A549 (cell line): ENCODE data around the gene ARL17B. TPM values are rescaled to one million over a fixed set of nuclear protein-coding genes. Genes with fewer than 3 reads are reported as not detected.
"Not testable (repeated sequence)": the region's sequence is repeated elsewhere in the genome, so short reads cannot be mapped to it uniquely, and the experiment has no call there.

Experiments used
- ATAC-seq, 2 experiments: fragments of 200-7000 bp in 1 of 2; fragments of >200 bp in 1 of 2; cut with Nextera tagmentation in 1 of 2; cut with Tn5 transposase in 1 of 2; 3 replicates each; pipeline versions ENCODE4 v1.8.0 to v1.9.1; 2018 to 2020; ENCODE audit warnings: mild to moderate bottlenecking in 1 of 2, moderate library complexity in 1 of 2
- CTCF ChIA-PET: fragments of 300-600 bp; sonication (Branson Sonifier 250); formaldehyde crosslinking; extraction: SDS; loops from one replicate; lab custom pipeline; 2021; ENCODE audit warnings: antibody characterized with exemption, inconsistent platforms; lab: Yijun Ruan, JAX
- POLR2A ChIA-PET: fragments of 350-600 bp; formaldehyde crosslinking; extraction: SDS; loops from one replicate; lab custom pipeline; 2021; ENCODE audit warnings: antibody characterized with exemption, inconsistent platforms; lab: Yijun Ruan, JAX
- DNase-seq, 2 experiments: peaks; one replicate each; pipeline versions ENCODE4 v3.0.0 to v3.0.0-alpha.2; 2011 to 2016; ENCODE audit warnings: low read depth in 1 of 2, low spot score in 1 of 2
- FAIRE-seq: peaks from 2 replicates; lab custom pipeline; 2011; peaks lifted over from hg19 to GRCh38; lab: Jason Lieb, UNC
- H3K27ac ChIP-seq, 2 experiments: fragments of >200 bp; sonication (Bioruptor Twin); formaldehyde crosslinking; 3 replicates each; pipeline ENCODE4 v1.5.1; 2016 to 2017
- H3K4me1 ChIP-seq: fragments of >200 bp; sonication (Bioruptor Twin); formaldehyde crosslinking; 3 replicates; pipeline ENCODE4 v1.6.1; 2016
- H3K4me2 ChIP-seq: fragments of >200 bp; sonication (Bioruptor Twin); formaldehyde crosslinking; 3 replicates; pipeline ENCODE4 v1.6.1; 2016
- H3K4me3 ChIP-seq: fragments of >200 bp; sonication (Bioruptor Twin); formaldehyde crosslinking; 3 replicates; pipeline ENCODE4 v1.5.1; 2016
- H3K9me3 ChIP-seq: fragments of >200 bp; sonication (Bioruptor Twin); formaldehyde crosslinking; 3 replicates; pipeline ENCODE4 v1.6.1; 2016
- ATOH8 ChIP-seq: fragments of 250-450 bp; sonication (Bioruptor Pico); IDR thresholded peaks from 2 replicates; pipeline ENCODE4 v1.5.0; 2020; ENCODE audit warnings: low read depth, mild to moderate bottlenecking, moderate library complexity
- BCL3 ChIP-seq: fragments of >200 bp; sonication (Bioruptor Twin); formaldehyde crosslinking; IDR thresholded peaks from 3 replicates; pipeline ENCODE4 v1.6.1; 2016
- E2F6 ChIP-seq: IDR thresholded peaks from 2 replicates; pipeline ENCODE4 v1.6.1; 2012; ENCODE audit warnings: low read depth, borderline replicate concordance
- EHF ChIP-seq: fragments of 250-450 bp; sonication (Bioruptor Pico); IDR thresholded peaks from 2 replicates; pipeline ENCODE4 v1.5.0; 2020; ENCODE audit warnings: mild to moderate bottlenecking
- EP300 ChIP-seq, 2 experiments: fragments of >200 bp; sonication (Bioruptor Twin); formaldehyde crosslinking; IDR thresholded peaks; 2 replicates in 1 of 2; 3 replicates in 1 of 2; pipeline ENCODE4 v1.6.1; 2016 to 2017
- ESRRA ChIP-seq: fragments of 150-350 bp; IDR thresholded peaks from 2 replicates; pipeline ENCODE4 v1.6.1; 2014; ENCODE audit warnings: mild to moderate bottlenecking, low read length, borderline replicate concordance
- GATA3 ChIP-seq: IDR thresholded peaks from 2 replicates; pipeline ENCODE4 v1.6.1; 2012; ENCODE audit warnings: borderline replicate concordance
- HEYL ChIP-seq: fragments of 250-450 bp; sonication (Bioruptor Pico); IDR thresholded peaks from 2 replicates; pipeline ENCODE4 v1.8.0; 2021; ENCODE audit warnings: mild to moderate bottlenecking, moderate library complexity
- HOXA7 ChIP-seq: fragments of 250-450 bp; sonication (Bioruptor Pico); IDR thresholded peaks from 2 replicates; pipeline ENCODE4 v1.5.0; 2020; ENCODE audit warnings: mild to moderate bottlenecking, moderate library complexity
- KDM5A ChIP-seq: fragments of 200-600 bp; sonication (generic); IDR thresholded peaks from 2 replicates; pipeline ENCODE4 v1.6.1; 2016; ENCODE audit warnings: antibody characterized with exemption, mild to moderate bottlenecking
- MAFK ChIP-seq: fragments of 450-650 bp; IDR thresholded peaks from 2 replicates; pipeline ENCODE4 v1.6.1; 2014; ENCODE audit not compliant: partially characterized antibody
- NFE2L2 ChIP-seq: fragments of 150-350 bp; conservative IDR thresholded peaks from 2 replicates; pipeline ENCODE4 v1.6.1; 2014; ENCODE audit warnings: low read length
- NPAS2 ChIP-seq: fragments of 250-450 bp; sonication (Bioruptor Pico); IDR thresholded peaks from 2 replicates; pipeline ENCODE4 v1.8.0; 2022; ENCODE audit warnings: mild to moderate bottlenecking, moderate library complexity, borderline replicate concordance
- TFCP2L1 ChIP-seq: fragments of 250-450 bp; sonication (Bioruptor Pico); IDR thresholded peaks from 2 replicates; pipeline ENCODE4 v1.5.0; 2021; ENCODE audit warnings: mild to moderate bottlenecking
- ZSCAN20 ChIP-seq: fragments of 250-450 bp; sonication (Bioruptor Pico); IDR thresholded peaks from 2 replicates; pipeline ENCODE4 v1.8.0; 2022; ENCODE audit warnings: mild to moderate bottlenecking, moderate library complexity
- WGBS: methylation state at CpG from one replicate; pipeline ENCODE4 v1.1.6; 2017; ENCODE audit errors: missing lambda C conversion rate; 5-methylcytosine and 5-hydroxymethylcytosine counted together
- polyA plus RNA-seq, 4 experiments: library from polyadenylated mRNA; depleted of rRNA in 3 of 4; stranded (reverse); fragments of >200 nt; fragmentation: RNase III in 1 of 4; extraction: RNeasy Plus Mini Kit Qiagen cat#74134 plus additional on column Dnase treatment in 1 of 4; gene quantifications; 2 replicates in 3 of 4; 3 replicates in 1 of 4; pipeline ENCODE4 v1.2.3, GENCODE V29; 2011 to 2017
- TF ChIP-seq, protein P1 (sequence below): fragments of >200 bp; sonication (Bioruptor Twin); formaldehyde crosslinking; IDR thresholded peaks from 2 replicates; pipeline ENCODE4 v1.6.1; 2016
- TF ChIP-seq, protein P2 (sequence below): fragments of 200-600 bp; sonication (generic); IDR thresholded peaks from 2 replicates; pipeline ENCODE4 v1.6.1; 2016; ENCODE audit warnings: antibody characterized with exemption, mild to moderate bottlenecking, moderate library complexity

Gene ARL17B
- polyA plus RNA-seq, 2 of the 4 experiments (the other 2 are of a cell fraction): 7.2 to 9.7 TPM

DNA sequence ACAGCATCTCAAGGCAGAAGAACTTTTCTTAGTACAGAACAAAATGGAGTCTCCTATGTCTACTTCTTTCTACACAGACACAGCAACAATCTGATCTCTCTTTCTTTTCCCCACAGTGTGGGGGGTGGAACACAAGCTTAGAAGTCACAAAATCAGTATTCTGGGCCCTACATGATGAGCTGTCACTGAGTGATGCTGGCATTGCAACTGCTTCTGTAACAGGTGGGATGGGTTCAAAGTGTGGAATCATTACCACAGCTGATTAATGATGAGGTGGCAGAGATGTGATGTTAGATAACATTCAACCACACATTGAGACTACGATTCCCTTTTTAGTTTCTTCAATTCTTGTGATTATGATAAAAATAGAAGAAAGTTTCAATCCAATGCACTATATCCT is 77.1 kb downstream of the ARL17B start:
- H3K4me3 ChIP-seq, POLR2A ChIA-PET, DNase-seq, H3K27ac ChIP-seq, H3K4me2 ChIP-seq, ATAC-seq, H3K9me3 ChIP-seq: not testable (repeated sequence)
- H3K4me1 ChIP-seq: peaks cover 24% of the 10 kb centered on the region
- CTCF ChIA-PET: interaction anchor here (6.2 kb wide), 1 partner anchor 15 kb away, joined by 169 read pairs; no protein-coding TSS in a partner anchor
- peak; percentile 7 for FAIRE-seq
- 35% methylated on average over 1 of the region's 1 CpG for WGBS
- TF ChIP-seq HEYL (CRISPR knock-in tag): peak; percentile 58; the same call in 1 of the 2 replicates
- peak; percentile 20 for TF ChIP-seq MAFK
- TF ChIP-seq ATOH8 (CRISPR knock-in tag): 0 out of 2 replicates have a peak, but pooled peaks have one; percentile 38

- H3K27ac ChIP-seq, DNase-seq, ATAC-seq, CTCF ChIA-PET, H3K9me3 ChIP-seq, POLR2A ChIA-PET, H3K4me2 ChIP-seq, FAIRE-seq, H3K4me3 ChIP-seq: not testable (repeated sequence)
- 94% methylated on average over 12 of the region's 12 CpGs for WGBS
- peaks cover 26% of the 10 kb centered on the region for H3K4me1 ChIP-seq
Observed at GRCh38 chr17:46282635-46283034, 78.9 kb downstream of the ARL17B start.

- H3K9me3 ChIP-seq, POLR2A ChIA-PET, H3K27ac ChIP-seq, DNase-seq, ATAC-seq, H3K4me3 ChIP-seq, FAIRE-seq, H3K4me2 ChIP-seq: not testable (repeated sequence)
- 91% methylated on average over 4 of the region's 4 CpGs for WGBS
- CTCF ChIA-PET: interaction anchor here (0.6 kb wide), 1 partner anchor 24 kb away, joined by 3 read pairs; no protein-coding TSS in a partner anchor
- H3K4me1 ChIP-seq: peaks cover 17% of the 10 kb centered on the region
Observed at GRCh38 chr17:46281336-46281735, 80.2 kb downstream of the ARL17B start.

DNA sequence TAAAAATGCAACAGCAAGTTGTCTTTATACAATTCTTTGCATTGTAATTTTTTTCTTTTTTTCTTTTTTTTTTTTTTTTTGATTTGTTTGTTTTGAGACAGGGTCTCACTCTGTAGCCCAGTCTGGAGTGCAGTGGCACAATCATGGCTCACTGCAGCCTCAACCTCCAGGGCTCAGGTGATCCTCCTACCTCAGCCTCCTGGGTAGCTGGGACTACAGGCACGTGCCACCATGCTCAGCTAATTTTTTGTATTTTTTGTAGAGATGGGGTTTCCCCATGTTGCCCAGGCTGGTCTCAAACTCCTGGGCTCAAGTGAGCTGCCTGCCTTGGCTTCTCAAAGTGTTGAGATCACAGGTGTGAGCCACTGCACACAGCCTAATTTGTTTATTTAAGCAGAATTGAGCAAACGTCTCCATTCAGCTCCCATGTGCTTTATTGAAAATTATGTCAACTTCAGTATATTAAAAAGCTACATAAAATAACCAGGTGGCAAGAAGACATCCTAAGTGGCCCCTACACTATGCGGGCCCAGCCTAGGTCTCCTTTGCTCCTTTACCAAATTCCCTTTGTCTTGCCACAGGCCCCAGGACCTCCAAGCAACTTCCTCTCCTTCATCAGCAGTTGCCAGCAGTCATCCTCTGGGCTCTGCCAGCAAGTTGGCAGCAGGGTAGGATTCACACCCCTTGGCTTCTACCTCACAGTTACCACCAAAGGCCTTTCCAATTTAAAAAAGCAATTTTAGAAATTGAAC is 84.7 kb downstream of the ARL17B start:
- ATAC-seq: peak; percentile 17 to 33; a peak in 2 of 6 replicates
- peaks cover 11% of the 10 kb centered on the region for H3K4me1 ChIP-seq
- 71% methylated on average over 3 of the region's 3 CpGs for WGBS
- TF ChIP-seq KDM5A: 0 out of 2 replicates have a peak, but pooled peaks have one; percentile 4
- TF ChIP-seq, all 56 proteins: peak for 1; not testable (repeated sequence) for 55
- not testable (repeated sequence) for DNase-seq, H3K4me2 ChIP-seq, FAIRE-seq, H3K4me3 ChIP-seq, H3K9me3 ChIP-seq, H3K27ac ChIP-seq
- CTCF ChIA-PET: interaction anchor here (0.6 to 20.4 kb wide), 8 partner anchors 10 to 691 kb away, joined by 3 to 169 read pairs (median 4); no protein-coding TSS in a partner anchor
- POLR2A ChIA-PET: interaction anchor here (2.7 kb wide), 1 partner anchor 10 kb away, joined by 15 read pairs; no protein-coding TSS in a partner anchor

- Histone ChIP-seq H3K4me3 (no peak overlapping the region), H3K4me2 (no peak overlapping the region), H3K27ac (no peak overlapping the region), H3K9me3 (no peaks in the 10 kb centered on the region), H3K4me1 (no peaks in the 10 kb centered on the region)
- WGBS: 80% methylated on average over 3 of the region's 3 CpGs
- DNase-seq (no peak), ATAC-seq (peak in 1 of 2 experiments; percentile 47; a peak in 1 of 6 replicates), FAIRE-seq (peak; percentile 80)
- ChIA-PET POLR2A (no interaction called here), CTCF (interaction anchor here (0.6 to 20.4 kb wide), 9 partner anchors 9 to 1850 kb away, joined by 3 to 169 read pairs (median 3); partner anchors contain the start of gene KANSL1)
- TF ChIP-seq E2F6 (no peak), HOXA7 (CRISPR knock-in tag) (no peak), KDM5A (no peak), TFCP2L1 (no peak), GATA3 (no peak), EHF (CRISPR knock-in tag) (no peak), ESRRA (no peak), NFE2L2 (no peak), EP300 (IDR thresholded peaks at IDR 0.05) (no peak), NPAS2 (CRISPR knock-in tag) (no peak), BCL3 (no peak), ZSCAN20 (no peak)
- TF ChIP-seq, protein P1, sequence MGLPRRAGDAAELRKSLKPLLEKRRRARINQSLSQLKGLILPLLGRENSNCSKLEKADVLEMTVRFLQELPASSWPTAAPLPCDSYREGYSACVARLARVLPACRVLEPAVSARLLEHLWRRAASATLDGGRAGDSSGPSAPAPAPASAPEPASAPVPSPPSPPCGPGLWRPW: no peak
- TF ChIP-seq, protein P2, sequence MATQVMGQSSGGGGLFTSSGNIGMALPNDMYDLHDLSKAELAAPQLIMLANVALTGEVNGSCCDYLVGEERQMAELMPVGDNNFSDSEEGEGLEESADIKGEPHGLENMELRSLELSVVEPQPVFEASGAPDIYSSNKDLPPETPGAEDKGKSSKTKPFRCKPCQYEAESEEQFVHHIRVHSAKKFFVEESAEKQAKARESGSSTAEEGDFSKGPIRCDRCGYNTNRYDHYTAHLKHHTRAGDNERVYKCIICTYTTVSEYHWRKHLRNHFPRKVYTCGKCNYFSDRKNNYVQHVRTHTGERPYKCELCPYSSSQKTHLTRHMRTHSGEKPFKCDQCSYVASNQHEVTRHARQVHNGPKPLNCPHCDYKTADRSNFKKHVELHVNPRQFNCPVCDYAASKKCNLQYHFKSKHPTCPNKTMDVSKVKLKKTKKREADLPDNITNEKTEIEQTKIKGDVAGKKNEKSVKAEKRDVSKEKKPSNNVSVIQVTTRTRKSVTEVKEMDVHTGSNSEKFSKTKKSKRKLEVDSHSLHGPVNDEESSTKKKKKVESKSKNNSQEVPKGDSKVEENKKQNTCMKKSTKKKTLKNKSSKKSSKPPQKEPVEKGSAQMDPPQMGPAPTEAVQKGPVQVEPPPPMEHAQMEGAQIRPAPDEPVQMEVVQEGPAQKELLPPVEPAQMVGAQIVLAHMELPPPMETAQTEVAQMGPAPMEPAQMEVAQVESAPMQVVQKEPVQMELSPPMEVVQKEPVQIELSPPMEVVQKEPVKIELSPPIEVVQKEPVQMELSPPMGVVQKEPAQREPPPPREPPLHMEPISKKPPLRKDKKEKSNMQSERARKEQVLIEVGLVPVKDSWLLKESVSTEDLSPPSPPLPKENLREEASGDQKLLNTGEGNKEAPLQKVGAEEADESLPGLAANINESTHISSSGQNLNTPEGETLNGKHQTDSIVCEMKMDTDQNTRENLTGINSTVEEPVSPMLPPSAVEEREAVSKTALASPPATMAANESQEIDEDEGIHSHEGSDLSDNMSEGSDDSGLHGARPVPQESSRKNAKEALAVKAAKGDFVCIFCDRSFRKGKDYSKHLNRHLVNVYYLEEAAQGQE: no peak
Observed at GRCh38 chr17:46274238-46274637, 87.3 kb downstream of the ARL17B start.
